Left lung (tissue), 10 donors: ENCODE results near the gene HSP90AA1. TPM values are rescaled to one million over a fixed set of nuclear protein-coding genes. Genes with fewer than 3 reads are reported as not detected.

Source experiments
- ATAC-seq: fragments of 200-7000 bp; cut with Tn5 transposase; one replicate; pipeline ENCODE4 v1.9.1; 2020; ENCODE audit warnings: moderate library complexity
- DNase-seq, 4 donors: peaks; one replicate each; pipeline ENCODE4 v3.0.0-alpha.2; 2013 to 2020
- H3K27ac ChIP-seq, 2 donors: fragments of 200-600 bp; sonication (generic) in 1 of 2; one replicate each; pipeline versions ENCODE4 v1.5.0 to v1.8.0; 2020 to 2021
- H3K27me3 ChIP-seq, 2 donors: fragments of 200-600 bp; sonication (generic) in 1 of 2; one replicate each; pipeline versions ENCODE4 v1.5.0 to v1.8.0; 2020 to 2021
- H3K36me3 ChIP-seq, 2 donors: fragments of 200-600 bp; sonication (generic) in 1 of 2; one replicate each; pipeline versions ENCODE4 v1.5.0 to v1.8.0; 2020 to 2021
- H3K4me1 ChIP-seq, 2 donors: fragments of 200-600 bp; one replicate each; pipeline ENCODE4 v1.8.0; 2021
- H3K4me3 ChIP-seq, 2 donors: fragments of 200-600 bp; sonication (generic) in 1 of 2; one replicate each; pipeline versions ENCODE4 v1.5.0 to v1.8.0; 2020 to 2021; ENCODE audit warnings: mild to moderate bottlenecking in 1 of 2
- H3K9me3 ChIP-seq, 2 donors: fragments of 200-600 bp; sonication (generic) in 1 of 2; one replicate each; pipeline versions ENCODE4 v1.5.0 to v1.8.0; 2020 to 2021
- CTCF ChIP-seq, 2 donors: fragments of 200-600 bp; sonication (generic) in 1 of 2; IDR thresholded peaks; one replicate each; pipeline versions ENCODE4 v1.5.0 to v1.8.0; 2021; ENCODE audit warnings: antibody characterized with exemption in 2 of 2
- intact Hi-C, 2 donors: fragments of 100-400 bp; cut with DNase I; formaldehyde crosslinking; loops; one replicate each; pipeline versions ENCODE4 v1.11.2 to v1.14.2; 2022
- polyA plus RNA-seq, 6 donors: library from polyadenylated mRNA; unstranded; fragments of 120-200 nt; gene quantifications; one replicate each; pipeline ENCODE4 v1.2.1, GENCODE V29; 2013; ENCODE audit not compliant: insufficient read length in 6 of 6
- total RNA-seq, 2 donors: library from RNA; stranded (reverse); fragmentation: NEBNext Ultra II Directional; extraction: Animal tissue kit (Norgen Biotek cat#: 25700); gene quantifications; one replicate each; pipeline ENCODE4 v1.2.1, GENCODE V29; 2021
- donor health status: DM: no; HTN: yes; CAD: no.
- donor health status: DM: no; HTN: no; CAD: no.

The HSP90AA1 gene
- total and polyA plus RNA-seq, 8 donors = 515 to 760 (median 630) TPM

GRCh38 chr14:102088012-102088792 lies 1.4 kb upstream of the HSP90AA1 start:
- H3K4me3 ChIP-seq = peak overlapping the region; percentile 61 to 71
- peak overlapping the region; percentile 99 to 100 for H3K27ac ChIP-seq
- peaks cover 0 to 28% of the 10 kb centered on the region in 2 donors for H3K36me3 ChIP-seq
- TF ChIP-seq CTCF (IDR thresholded peaks at IDR 0.05) = no peak
- H3K27me3 ChIP-seq = no peaks in the 10 kb centered on the region
- peaks cover 22 to 50% of the 10 kb centered on the region in 2 donors for H3K4me1 ChIP-seq
- H3K9me3 ChIP-seq = no peaks in the 10 kb centered on the region
- DNase-seq = peak; percentile 38 to 90 (median 70)
- peak; percentile 23 for ATAC-seq
- intact Hi-C loops = no loop called here

DNA sequence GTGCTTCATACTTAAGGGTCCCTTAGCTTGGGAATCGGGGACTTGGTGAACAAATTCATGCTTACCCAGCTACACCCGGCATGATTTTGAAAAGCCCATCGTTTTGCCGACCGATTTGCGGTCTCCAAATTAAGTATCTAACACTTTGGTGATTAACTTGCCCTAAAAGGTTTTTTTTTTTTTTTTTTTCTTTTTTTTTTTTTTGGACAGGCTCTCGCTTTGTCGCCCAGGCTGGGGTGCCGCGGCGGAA lies 843 bp upstream of the HSP90AA1 start:
- Histone ChIP-seq H3K9me3 (no peaks in the 10 kb centered on the region), H3K36me3 (peaks cover 0 to 33% of the 10 kb centered on the region in 2 donors), H3K4me1 (peaks cover 22 to 55% of the 10 kb centered on the region in 2 donors), H3K27ac (peak overlapping the region; percentile 99 to 100), H3K4me3 (peak overlapping the region; percentile 61 to 71), H3K27me3 (no peaks in the 10 kb centered on the region)
- no peak for TF ChIP-seq CTCF (IDR thresholded peaks at IDR 0.05)
- DNase-seq (no peak), ATAC-seq (no peak)
- intact Hi-C loops = no loop called here

GRCh38 chr14:102086709-102086971 lies 204 bp downstream of the HSP90AA1 start:
- Histone ChIP-seq H3K9me3 (no peaks in the 10 kb centered on the region), H3K4me3 (peak overlapping the region; percentile 54 to 71), H3K27me3 (no peaks in the 10 kb centered on the region), H3K27ac (peak overlapping the region; percentile 99), H3K36me3 (peaks cover 0 to 44% of the 10 kb centered on the region in 2 donors), H3K4me1 (peaks cover 22 to 66% of the 10 kb centered on the region in 2 donors)
- no peak for DNase-seq
- intact Hi-C loops = no loop called here
- no peak for ATAC-seq
- no peak for TF ChIP-seq CTCF (IDR thresholded peaks at IDR 0.05)

- Histone ChIP-seq H3K36me3 (peaks cover 0 to 49% of the 10 kb centered on the region in 2 donors), H3K4me1 (peaks cover 22 to 69% of the 10 kb centered on the region in 2 donors), H3K27ac (peak overlapping the region; percentile 99), H3K27me3 (no peaks in the 10 kb centered on the region), H3K4me3 (peak overlapping the region; percentile 54 to 71), H3K9me3 (no peaks in the 10 kb centered on the region)
- ATAC-seq (peak; percentile 33), DNase-seq (peak in 3 of 4 donors; percentile 36 to 65 (median 51))
- TF ChIP-seq CTCF (IDR thresholded peaks at IDR 0.05) = no peak
- intact Hi-C loops = no loop called here
Observed at GRCh38 chr14:102085948-102086708, 716 bp downstream of the HSP90AA1 start.

- H3K9me3 ChIP-seq = no peaks in the 10 kb centered on the region
- intact Hi-C loops = no loop called here
- no peak for DNase-seq
- TF ChIP-seq CTCF (IDR thresholded peaks at IDR 0.05) = no peak
- H3K27ac ChIP-seq = peak overlapping the region; percentile 99
- H3K4me1 ChIP-seq = peaks cover 22 to 69% of the 10 kb centered on the region in 2 donors
- H3K36me3 ChIP-seq = peaks cover 0 to 55% of the 10 kb centered on the region in 2 donors
- no peak for ATAC-seq
- peak overlapping the region; percentile 54 to 71 for H3K4me3 ChIP-seq
- H3K27me3 ChIP-seq = no peaks in the 10 kb centered on the region
Observed at GRCh38 chr14:102085488-102085887, 1.4 kb downstream of the HSP90AA1 start.
